WTC11 (cell line): Measurements from ENCODE around the gene BBLN. TPM values are rescaled to one million over a fixed set of nuclear protein-coding genes. Genes with fewer than 3 reads are reported as not detected.

ENCODE experiments used
- ATAC-seq: fragments of 200-7000 bp; cut with Tn5 transposase; 2 replicates; pipeline ENCODE4 v1.10.0; 2021; ENCODE audit warnings: mild to moderate bottlenecking, moderate library complexity
- Bru-seq: library from RNA; stranded (reverse); fragments of 400-500 nt; gene quantifications from one replicate; lab custom pipeline; 2021; lab: Mats Ljungman, UMichigan
- CTCF ChIA-PET: fragments of 300-600 bp; sonication (Branson Sonifier 250); formaldehyde crosslinking; loops from one replicate; lab custom pipeline; 2021; ENCODE audit warnings: antibody characterized with exemption; lab: Charles Lee
- POLR2A ChIA-PET: fragments of 350-600 bp; sonication (Branson Sonifier 250); formaldehyde crosslinking; loops from one replicate; lab custom pipeline; 2021; ENCODE audit warnings: antibody characterized with exemption; lab: Charles Lee
- DNase-seq: peaks from one replicate; pipeline ENCODE4 v3.0.0; 2021; ENCODE audit warnings: low spot score
- H3K27ac Mint-ChIP-seq: 2 replicates; pipeline ENCODE4 v1.8.0; 2021; ENCODE audit warnings: mixed read lengths
- H3K27me3 Mint-ChIP-seq: 2 replicates; pipeline ENCODE4 v1.8.0; 2021; ENCODE audit warnings: low read depth, mild to moderate bottlenecking, moderate library complexity, mixed read lengths
- H3K36me3 Mint-ChIP-seq: 2 replicates; pipeline ENCODE4 v1.8.0; 2021; ENCODE audit warnings: mixed read lengths
- H3K4me1 Mint-ChIP-seq: 2 replicates; pipeline ENCODE4 v1.8.0; 2022; ENCODE audit warnings: mixed read lengths
- H3K4me3 Mint-ChIP-seq: 2 replicates; pipeline ENCODE4 v1.8.0; 2021; ENCODE audit warnings: mild to moderate bottlenecking, moderate library complexity, mixed read lengths
- H3K9me3 Mint-ChIP-seq: 2 replicates; pipeline ENCODE4 v1.8.0; 2021; ENCODE audit warnings: mixed read lengths
- ATF2 ChIP-seq: sonication (generic); formaldehyde crosslinking; IDR thresholded peaks from 2 replicates; pipeline ENCODE4 v1.8.1; 2022; ENCODE audit warnings: low read depth, missing genetic modification reagents, borderline replicate concordance
- CBFB ChIP-seq: sonication (generic); formaldehyde crosslinking; IDR thresholded peaks from 2 replicates; pipeline ENCODE4 v1.8.1; 2022; ENCODE audit warnings: mild to moderate bottlenecking, low read depth, missing genetic modification reagents
- CDX4 ChIP-seq: fragments of 250-450 bp; sonication (Bioruptor Pico); IDR thresholded peaks from 2 replicates; pipeline ENCODE4 v1.9.0; 2021; ENCODE audit warnings: moderate library complexity, mild to moderate bottlenecking, inconsistent platforms, borderline replicate concordance
- E2F4 ChIP-seq: sonication (generic); formaldehyde crosslinking; IDR thresholded peaks from 2 replicates; pipeline ENCODE4 v1.8.1; 2022; ENCODE audit warnings: low read depth, mild to moderate bottlenecking, moderate library complexity, missing genetic modification reagents, borderline replicate concordance
- E2F5 ChIP-seq: sonication (generic); formaldehyde crosslinking; IDR thresholded peaks from 2 replicates; pipeline ENCODE4 v1.8.1; 2022; ENCODE audit warnings: mild to moderate bottlenecking, moderate library complexity, missing genetic modification reagents
- ELF4 ChIP-seq: sonication (generic); formaldehyde crosslinking; IDR thresholded peaks from 2 replicates; pipeline ENCODE4 v1.8.1; 2022; ENCODE audit warnings: low read depth, mild to moderate bottlenecking, moderate library complexity, missing genetic modification reagents
- FOXJ3 ChIP-seq: sonication (generic); formaldehyde crosslinking; IDR thresholded peaks from 2 replicates; pipeline ENCODE4 v1.9.0; 2021; ENCODE audit warnings: missing genetic modification reagents, mild to moderate bottlenecking, borderline replicate concordance
- GRHL2 ChIP-seq: fragments of 250-450 bp; sonication (Bioruptor Pico); IDR thresholded peaks from 2 replicates; pipeline ENCODE4 v1.8.0; 2022; ENCODE audit warnings: mild to moderate bottlenecking, moderate library complexity; ENCODE audit not compliant: insufficient replicate concordance, severe bottlenecking
- GTF2I ChIP-seq: fragments of 250-450 bp; sonication (Bioruptor Pico); conservative IDR thresholded peaks from 2 replicates; pipeline ENCODE4 v1.4.0; 2021; ENCODE audit warnings: mild to moderate bottlenecking
- HMGA2 ChIP-seq: fragments of 250-450 bp; sonication (Bioruptor Pico); IDR thresholded peaks from 2 replicates; pipeline ENCODE4 v1.4.0; 2021; ENCODE audit warnings: mild to moderate bottlenecking, moderate library complexity
- JUN ChIP-seq: sonication (generic); formaldehyde crosslinking; IDR thresholded peaks from 2 replicates; pipeline ENCODE4 v1.8.0; 2023; ENCODE audit warnings: mild to moderate bottlenecking, missing genetic modification reagents
- NFATC4 ChIP-seq: fragments of 250-450 bp; sonication (Bioruptor Pico); IDR thresholded peaks from 2 replicates; pipeline ENCODE4 v1.9.0; 2021; ENCODE audit warnings: mild to moderate bottlenecking
- NR1H2 ChIP-seq: sonication (generic); formaldehyde crosslinking; IDR thresholded peaks from 2 replicates; pipeline ENCODE4 v1.9.0; 2021; ENCODE audit warnings: mild to moderate bottlenecking, moderate library complexity, missing genetic modification reagents
- OVOL2 ChIP-seq: fragments of 250-450 bp; sonication (Bioruptor Pico); IDR thresholded peaks from 2 replicates; pipeline ENCODE4 v1.9.0; 2021; ENCODE audit warnings: mild to moderate bottlenecking, borderline replicate concordance
- SMAD3 ChIP-seq: sonication (generic); formaldehyde crosslinking; IDR thresholded peaks from 2 replicates; pipeline ENCODE4 v1.8.0; 2022; ENCODE audit warnings: missing genetic modification reagents, mild to moderate bottlenecking, borderline replicate concordance
- ZBTB21 ChIP-seq: sonication (generic); formaldehyde crosslinking; IDR thresholded peaks from 2 replicates; pipeline ENCODE4 v1.8.1; 2023; ENCODE audit warnings: mild to moderate bottlenecking, missing genetic modification reagents, borderline replicate concordance
- ZMAT4 ChIP-seq: fragments of 250-450 bp; sonication (Bioruptor Pico); IDR thresholded peaks from 2 replicates; pipeline ENCODE4 v1.9.0; 2021; ENCODE audit warnings: mild to moderate bottlenecking
- ZNF219 ChIP-seq: sonication (generic); formaldehyde crosslinking; IDR thresholded peaks from 2 replicates; pipeline ENCODE4 v1.8.0; 2023; ENCODE audit warnings: missing genetic modification reagents, mild to moderate bottlenecking, borderline replicate concordance
- ZNF263 ChIP-seq: sonication (generic); formaldehyde crosslinking; IDR thresholded peaks from 2 replicates; pipeline ENCODE4 v1.8.1; 2022; ENCODE audit warnings: low read depth, mild to moderate bottlenecking, moderate library complexity, missing genetic modification reagents
- ZNF281 ChIP-seq: sonication (generic); formaldehyde crosslinking; IDR thresholded peaks from 2 replicates; pipeline ENCODE4 v1.8.0; 2023; ENCODE audit warnings: mild to moderate bottlenecking, missing genetic modification reagents
- ZNF317 ChIP-seq: sonication (generic); formaldehyde crosslinking; IDR thresholded peaks from 2 replicates; pipeline ENCODE4 v1.8.1; 2023; ENCODE audit warnings: low read depth, mild to moderate bottlenecking, moderate library complexity, missing genetic modification reagents, borderline replicate concordance
- ZNF423 ChIP-seq: fragments of 250-450 bp; sonication (Bioruptor Pico); IDR thresholded peaks from 2 replicates; pipeline ENCODE4 v2.1.2; 2022; ENCODE audit warnings: mild to moderate bottlenecking, moderate library complexity
- ZNF425 ChIP-seq: fragments of 250-450 bp; sonication (Bioruptor Pico); conservative IDR thresholded peaks from 2 replicates; pipeline ENCODE4 v1.9.0; 2021; ENCODE audit warnings: mild to moderate bottlenecking
- long read RNA-seq, 3 experiments: library from RNA in 1 of 3; library from capped mRNA in 1 of 3; library from polyadenylated mRNA in 1 of 3; unstranded in 2 of 3; stranded (forward) in 1 of 3; transcript quantifications; one replicate each; pipeline ENCODE4 v2.0.0, GENCODE V29; 2021
- total RNA-seq: library from RNA; stranded (reverse); gene quantifications from 3 replicates; pipeline ENCODE4 v1.2.3, GENCODE V29; 2021

BBLN gene
- total RNA-seq (77.1 to 86.9 TPM (median 86.6 TPM) in 3 replicates), Bru-seq, nascent RNA (percentile 84 among the genes with signal in this experiment)
- long read RNA-seq, experiment 1, transcript C9orf16-201 (2 exons, 713 nt): major isoform, 79 of 92 reads
- long read RNA-seq, experiment 1, partial matches to known transcripts: 2 of 92 reads
- long read RNA-seq, experiment 1, other reads (novel, unspliced or antisense): 10 of 92 reads
- long read RNA-seq, experiment 2, transcript C9orf16-201 (2 exons, 713 nt): major isoform, 134 of 142 reads
- long read RNA-seq, experiment 2, partial matches to known transcripts: 0 of 142 reads
- long read RNA-seq, experiment 2, other reads (novel, unspliced or antisense): 7 of 142 reads
- long read RNA-seq, experiment 3, partial matches to known transcripts: 1 of 9 reads
- long read RNA-seq, experiment 3, other reads (novel, unspliced or antisense): 5 of 9 reads

- Mint-ChIP-seq H3K4me1 (peaks cover 5% of the 10 kb centered on the region), H3K36me3 (peaks cover 10% of the 10 kb centered on the region), H3K27ac (peak within 1 kb of the TSS; percentile 76), H3K4me3 (peak within 1 kb of the TSS; percentile 74), H3K27me3 (no peaks in the 10 kb centered on the region), H3K9me3 (no peaks in the 10 kb centered on the region)
- CTCF ChIA-PET: interaction anchor here (0.7 to 3.6 kb wide), 16 partner anchors 9 to 279 kb away, joined by 3 to 37 read pairs (median 4); partner anchors contain the start of genes CIZ1 and DNM1
- peak; percentile 95 for ATAC-seq
- DNase-seq: peak; percentile 98
- POLR2A ChIA-PET: interaction anchor here (0.7 to 1.5 kb wide), 7 partner anchors 9 to 274 kb away, joined by 3 to 6 read pairs (median 3); partner anchors contain the start of gene DPM2
- TF ChIP-seq HMGA2: no peak
- no peak for TF ChIP-seq ZNF263 (CRISPR knock-in tag)
- TF ChIP-seq ZNF425 (CRISPR knock-in tag): no peak
- no peak for TF ChIP-seq JUN (CRISPR knock-in tag)
- no peak for TF ChIP-seq NR1H2 (CRISPR knock-in tag)
- TF ChIP-seq ZBTB21 (CRISPR knock-in tag): no peak
- TF ChIP-seq OVOL2 (CRISPR knock-in tag): no peak
- no peak for TF ChIP-seq ZNF317
- TF ChIP-seq GRHL2: no peak
- TF ChIP-seq FOXJ3 (CRISPR knock-in tag): no peak
- no peak for TF ChIP-seq GTF2I
- TF ChIP-seq ELF4 (CRISPR knock-in tag): no peak
- TF ChIP-seq ZNF219: no peak
- TF ChIP-seq ZNF423: no peak
- no peak for TF ChIP-seq SMAD3
- TF ChIP-seq CDX4 (CRISPR knock-in tag): no peak
- TF ChIP-seq ATF2 (CRISPR knock-in tag): no peak
- 0 out of 2 replicates have a peak, but pooled peaks have one; percentile 5 for TF ChIP-seq ZNF281 (CRISPR knock-in tag)
- TF ChIP-seq CBFB: no peak
- TF ChIP-seq NFATC4 (CRISPR knock-in tag): 0 out of 2 replicates have a peak, but pooled peaks have one; percentile 39
- 0 out of 2 replicates have a peak, but pooled peaks have one; percentile 22 for TF ChIP-seq E2F5
- TF ChIP-seq E2F4 (CRISPR knock-in tag): no peak
- no peak for TF ChIP-seq ZMAT4 (CRISPR knock-in tag)
Measured at GRCh38 chr9:128159784-128160602, at the start of gene BBLN. TSS of gene BBLN (plus strand) at chr9:128160265. CDS start at chr9:128160408, 143 bp downstream.
